ENCODE results near the gene MEGF11.

- no peak for TF ChIP-seq CTCF (IDR thresholded peaks at IDR 0.05)
- no peak for TF ChIP-seq POLR2A (IDR thresholded peaks at IDR 0.05)
These were observed 318.2 kb downstream of the MEGF11 start for GRCh38 chr15:65935391-65935790.
